DND-41 (cell line): ENCODE results near the gene PLEKHD1.
"Not testable (repeated sequence)": the region's sequence is repeated elsewhere in the genome, so short reads cannot be mapped to it uniquely, and the experiment has no call there.

ENCODE experiments used
- ATAC-seq: fragments of 200-7000 bp; cut with Tn5 transposase; 3 replicates; pipeline ENCODE4 v1.9.1; 2021; ENCODE audit warnings: low read depth; ENCODE audit not compliant: insufficient read depth
- DNase-seq: peaks from one replicate; pipeline ENCODE4 v3.0.0-alpha.2; 2020
- H2AFZ ChIP-seq: 2 replicates; pipeline ENCODE4 v1.6.0; 2012; ENCODE audit warnings: low read depth, low read length
- H3K27ac ChIP-seq: 2 replicates; pipeline ENCODE4 v1.5.1; 2012; ENCODE audit warnings: low read length, inconsistent platforms
- H3K27me3 ChIP-seq: fragments of 200-600 bp; sonication (generic); 2 replicates; pipeline ENCODE4 v1.6.0; 2012; ENCODE audit warnings: low read length, mild to moderate bottlenecking, inconsistent platforms; ENCODE audit not compliant: insufficient read depth, poor library complexity
- H3K36me3 ChIP-seq: 2 replicates; pipeline ENCODE4 v1.5.1; 2012; ENCODE audit warnings: low read length, inconsistent platforms; ENCODE audit not compliant: insufficient read depth
- H3K4me1 ChIP-seq: 2 replicates; pipeline ENCODE4 v1.5.1; 2012; ENCODE audit warnings: mild to moderate bottlenecking, low read length; ENCODE audit not compliant: insufficient read depth
- H3K4me2 ChIP-seq: 2 replicates; pipeline ENCODE4 v1.6.0; 2012; ENCODE audit warnings: mild to moderate bottlenecking, moderate library complexity, low read length, inconsistent platforms; ENCODE audit not compliant: insufficient read depth
- H3K4me3 ChIP-seq, 2 experiments: fragments of 200-600 bp in 1 of 2; shearing (Covaris generic) in 1 of 2; 2 replicates each; pipeline ENCODE4 v1.5.1; 2012 to 2016; ENCODE audit warnings: inconsistent platforms in 2 of 2, low read length in 2 of 2, mild to moderate bottlenecking in 2 of 2, low read depth in 1 of 2, moderate library complexity in 1 of 2
- H3K79me2 ChIP-seq: 2 replicates; pipeline ENCODE4 v1.6.0; 2012; ENCODE audit warnings: low read length, inconsistent platforms; ENCODE audit not compliant: insufficient read depth
- H3K9ac ChIP-seq: 2 replicates; pipeline ENCODE4 v1.6.0; 2012; ENCODE audit warnings: low read depth, mild to moderate bottlenecking, inconsistent platforms, low read length, moderate library complexity
- H3K9me3 ChIP-seq: 2 replicates; pipeline ENCODE4 v1.5.1; 2012; ENCODE audit warnings: low read length, moderate library complexity, mild to moderate bottlenecking, inconsistent platforms; ENCODE audit not compliant: insufficient read depth, severe bottlenecking
- H4K20me1 ChIP-seq: 2 replicates; pipeline ENCODE4 v1.6.0; 2012; ENCODE audit warnings: low read length; ENCODE audit not compliant: insufficient read depth
- EZH2 ChIP-seq: IDR thresholded peaks from 3 replicates; pipeline ENCODE4 v1.6.1; 2012; ENCODE audit warnings: borderline replicate concordance, low read depth, mild to moderate bottlenecking, moderate library complexity, low read length, inconsistent platforms; ENCODE audit not compliant: severe bottlenecking
- TF ChIP-seq, protein P1 (sequence below): IDR thresholded peaks from 2 replicates; pipeline ENCODE4 v1.5.1; 2012; ENCODE audit warnings: borderline replicate concordance, low read length, moderate library complexity, mild to moderate bottlenecking; ENCODE audit not compliant: poor library complexity, severe bottlenecking; ENCODE audit errors: extremely low read depth

The PLEKHD1 gene

DNA sequence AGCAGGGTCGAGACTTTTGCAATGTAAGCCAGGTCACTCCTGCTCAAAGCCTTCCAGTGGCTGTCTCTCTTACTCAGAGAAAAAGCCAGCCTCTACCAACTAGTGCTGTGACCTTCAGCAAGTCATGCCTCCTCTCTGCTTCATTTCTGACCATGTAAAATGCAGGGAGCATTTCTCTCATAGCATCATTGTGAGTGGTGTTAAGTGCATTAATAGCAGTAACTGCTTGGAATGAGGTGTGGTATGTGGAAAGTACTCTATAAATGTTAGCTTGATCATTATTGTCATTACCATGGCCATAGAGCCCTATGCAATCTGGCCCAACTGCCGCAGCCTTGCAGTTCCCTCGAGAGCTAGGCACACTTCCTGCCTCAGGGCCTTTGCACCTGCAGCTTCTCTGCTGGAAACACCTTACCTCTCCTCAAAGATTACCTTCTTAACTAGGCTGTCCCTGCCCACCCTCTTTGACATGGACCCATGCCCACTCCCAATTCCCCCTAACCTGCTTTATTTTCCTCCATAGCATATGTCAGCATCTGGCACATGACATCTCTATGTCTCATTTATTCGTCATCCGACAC lies 10.9 kb downstream of the PLEKHD1 start:
- TF ChIP-seq EZH2 = no peak
- TF ChIP-seq, protein P1, sequence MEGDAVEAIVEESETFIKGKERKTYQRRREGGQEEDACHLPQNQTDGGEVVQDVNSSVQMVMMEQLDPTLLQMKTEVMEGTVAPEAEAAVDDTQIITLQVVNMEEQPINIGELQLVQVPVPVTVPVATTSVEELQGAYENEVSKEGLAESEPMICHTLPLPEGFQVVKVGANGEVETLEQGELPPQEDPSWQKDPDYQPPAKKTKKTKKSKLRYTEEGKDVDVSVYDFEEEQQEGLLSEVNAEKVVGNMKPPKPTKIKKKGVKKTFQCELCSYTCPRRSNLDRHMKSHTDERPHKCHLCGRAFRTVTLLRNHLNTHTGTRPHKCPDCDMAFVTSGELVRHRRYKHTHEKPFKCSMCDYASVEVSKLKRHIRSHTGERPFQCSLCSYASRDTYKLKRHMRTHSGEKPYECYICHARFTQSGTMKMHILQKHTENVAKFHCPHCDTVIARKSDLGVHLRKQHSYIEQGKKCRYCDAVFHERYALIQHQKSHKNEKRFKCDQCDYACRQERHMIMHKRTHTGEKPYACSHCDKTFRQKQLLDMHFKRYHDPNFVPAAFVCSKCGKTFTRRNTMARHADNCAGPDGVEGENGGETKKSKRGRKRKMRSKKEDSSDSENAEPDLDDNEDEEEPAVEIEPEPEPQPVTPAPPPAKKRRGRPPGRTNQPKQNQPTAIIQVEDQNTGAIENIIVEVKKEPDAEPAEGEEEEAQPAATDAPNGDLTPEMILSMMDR = no peak
- no peak overlapping the region for H3K4me3 ChIP-seq
- H2AFZ ChIP-seq = no peak overlapping the region
- no peak overlapping the region for H3K4me2 ChIP-seq
- no peaks in the 10 kb centered on the region for H3K4me1 ChIP-seq
- no peak overlapping the region for H3K27ac ChIP-seq
- DNase-seq = no peak
- no peaks in the 10 kb centered on the region for H3K9me3 ChIP-seq
- H4K20me1 ChIP-seq = no peaks in the 10 kb centered on the region
- ATAC-seq = no peak
- no peaks in the 10 kb centered on the region for H3K36me3 ChIP-seq
- peaks cover 2% of the 10 kb centered on the region for H3K27me3 ChIP-seq
- H3K79me2 ChIP-seq = no peaks in the 10 kb centered on the region
- no peak overlapping the region for H3K9ac ChIP-seq

DNA sequence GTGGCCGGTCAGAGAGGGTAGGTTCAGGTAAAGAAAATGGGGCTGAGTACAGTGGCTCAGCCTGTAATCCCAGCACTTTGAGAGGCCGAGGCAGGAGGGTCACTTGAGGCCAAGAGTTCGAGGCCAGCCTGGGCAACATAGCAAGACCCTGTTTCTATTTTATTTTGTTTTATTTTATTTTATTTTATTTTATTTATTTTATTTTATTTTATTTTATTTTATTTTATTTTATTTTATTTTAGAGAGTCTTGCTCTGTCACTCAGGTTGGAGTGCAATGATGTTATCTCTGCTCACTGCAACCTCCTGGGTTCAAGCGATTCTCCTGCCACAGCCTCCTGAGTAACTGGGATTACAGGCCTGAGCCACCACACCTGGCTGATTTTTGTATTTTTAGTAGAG lies 13.3 kb downstream of the PLEKHD1 start:
- not testable (repeated sequence) for H3K4me3 ChIP-seq, ATAC-seq, H3K4me1 ChIP-seq, H3K27ac ChIP-seq, H2AFZ ChIP-seq, H4K20me1 ChIP-seq, H3K36me3 ChIP-seq, H3K9ac ChIP-seq, H3K4me2 ChIP-seq, H3K27me3 ChIP-seq, H3K79me2 ChIP-seq, H3K9me3 ChIP-seq, DNase-seq

DNA sequence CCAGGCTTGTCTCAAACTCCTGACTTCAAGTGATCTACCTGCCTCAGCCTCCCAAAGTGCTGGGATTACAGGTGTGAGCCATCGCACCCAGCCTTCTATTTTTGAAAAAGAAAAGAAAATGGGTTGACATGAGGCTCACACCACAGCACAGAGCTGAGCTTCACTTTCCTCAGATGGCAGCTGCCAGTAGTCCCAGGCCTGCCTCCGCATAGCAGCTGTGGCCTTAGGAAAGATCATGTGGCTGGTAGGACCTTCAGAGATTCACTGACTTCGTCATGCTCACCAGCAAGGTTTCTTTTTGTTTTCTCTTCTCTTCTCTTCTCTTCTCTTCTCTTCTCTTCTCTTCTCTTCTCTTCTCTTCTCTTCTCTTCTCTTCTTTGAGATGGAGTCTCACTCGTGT lies 13.8 kb downstream of the PLEKHD1 start:
- DNase-seq, H3K4me2 ChIP-seq, H3K36me3 ChIP-seq, ATAC-seq, H3K4me1 ChIP-seq, H3K9ac ChIP-seq, H3K27ac ChIP-seq, H3K4me3 ChIP-seq, H4K20me1 ChIP-seq, H3K27me3 ChIP-seq, H3K9me3 ChIP-seq, H2AFZ ChIP-seq, H3K79me2 ChIP-seq: not testable (repeated sequence)

DNA sequence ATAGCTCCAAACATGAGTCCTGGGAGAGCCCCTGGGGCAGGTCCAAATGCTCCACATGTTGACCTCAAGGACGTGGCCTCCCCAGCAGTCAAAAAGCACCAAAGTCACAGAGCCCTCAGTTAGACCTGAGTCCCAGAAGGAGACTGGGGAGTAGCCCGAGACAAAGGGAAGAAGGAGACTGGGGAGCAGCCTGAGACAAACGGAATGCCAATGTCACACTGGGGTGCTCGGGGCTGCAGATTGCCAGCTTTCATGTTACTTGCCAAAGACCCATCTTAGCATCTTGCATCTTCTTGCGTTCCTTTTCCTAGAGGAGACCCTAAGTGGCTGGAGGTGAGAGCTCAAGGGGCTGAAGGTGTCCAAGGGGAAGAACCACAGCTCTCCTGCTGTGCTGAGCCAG lies 14.9 kb downstream of the PLEKHD1 start:
- Histone ChIP-seq H3K27me3 (peaks cover 2% of the 10 kb centered on the region), H3K9ac (no peak overlapping the region), H3K4me3 (no peak overlapping the region), H3K27ac (no peak overlapping the region), H3K4me1 (no peaks in the 10 kb centered on the region), H3K36me3 (no peaks in the 10 kb centered on the region), H2AFZ (no peak overlapping the region), H4K20me1 (no peaks in the 10 kb centered on the region), H3K79me2 (no peaks in the 10 kb centered on the region), H3K4me2 (no peak overlapping the region), H3K9me3 (no peaks in the 10 kb centered on the region)
- TF ChIP-seq, protein P1 = no peak
- no peak for TF ChIP-seq EZH2
- ATAC-seq (no peak), DNase-seq (no peak)
